Type B pancreatic cell (in vitro differentiated cells): ENCODE measurements around the gene CLCN1. TPM values are rescaled to one million over a fixed set of nuclear protein-coding genes. Genes with fewer than 3 reads are reported as not detected.

ENCODE experiments used
- DNase-seq: peaks from one replicate; pipeline ENCODE4 v3.0.0; 2021; ENCODE audit warnings: mixed read lengths; ENCODE audit not compliant: unreplicated experiment; ENCODE audit errors: extremely low spot score
- H3K27ac Mint-ChIP-seq: 2 replicates; pipeline ENCODE4 v1.8.0; 2021; ENCODE audit warnings: mild to moderate bottlenecking, mixed read lengths
- H3K27me3 Mint-ChIP-seq: 2 replicates; pipeline ENCODE4 v1.8.0; 2021; ENCODE audit warnings: mixed read lengths
- H3K36me3 Mint-ChIP-seq: 2 replicates; pipeline ENCODE4 v1.8.0; 2021; ENCODE audit warnings: mixed read lengths
- H3K4me1 Mint-ChIP-seq: one replicate; pipeline ENCODE4 v1.8.0; 2021; ENCODE audit warnings: mixed read lengths; ENCODE audit not compliant: unreplicated experiment
- H3K4me3 Mint-ChIP-seq: 2 replicates; pipeline ENCODE4 v1.8.0; 2021; ENCODE audit warnings: mild to moderate bottlenecking, mixed read lengths
- H3K9me3 Mint-ChIP-seq: 2 replicates; pipeline ENCODE4 v1.8.0; 2021; ENCODE audit warnings: mixed read lengths
- total RNA-seq: library from RNA; stranded (reverse); gene quantifications from 2 replicates; pipeline ENCODE4 v1.2.1, GENCODE V29; 2021; ENCODE audit warnings: low replicate concordance
- TF ChIP-seq, protein P1 (sequence below): fragments of 200-600 bp; sonication (generic); conservative IDR thresholded peaks from 2 replicates; pipeline ENCODE4 v1.5.0; 2021; ENCODE audit warnings: antibody characterized with exemption, mild to moderate bottlenecking

CLCN1 gene
- total RNA-seq, 1 donor from 2014 or later: 0.22 TPM

- Mint-ChIP-seq H3K36me3 (no peaks in the 10 kb centered on the region), H3K4me3 (no peak overlapping the region), H3K27me3 (peaks cover 6% of the 10 kb centered on the region), H3K9me3 (no peaks in the 10 kb centered on the region), H3K4me1 (peaks cover 23% of the 10 kb centered on the region), H3K27ac (no peak overlapping the region)
- DNase-seq: no peak
- TF ChIP-seq, protein P1, sequence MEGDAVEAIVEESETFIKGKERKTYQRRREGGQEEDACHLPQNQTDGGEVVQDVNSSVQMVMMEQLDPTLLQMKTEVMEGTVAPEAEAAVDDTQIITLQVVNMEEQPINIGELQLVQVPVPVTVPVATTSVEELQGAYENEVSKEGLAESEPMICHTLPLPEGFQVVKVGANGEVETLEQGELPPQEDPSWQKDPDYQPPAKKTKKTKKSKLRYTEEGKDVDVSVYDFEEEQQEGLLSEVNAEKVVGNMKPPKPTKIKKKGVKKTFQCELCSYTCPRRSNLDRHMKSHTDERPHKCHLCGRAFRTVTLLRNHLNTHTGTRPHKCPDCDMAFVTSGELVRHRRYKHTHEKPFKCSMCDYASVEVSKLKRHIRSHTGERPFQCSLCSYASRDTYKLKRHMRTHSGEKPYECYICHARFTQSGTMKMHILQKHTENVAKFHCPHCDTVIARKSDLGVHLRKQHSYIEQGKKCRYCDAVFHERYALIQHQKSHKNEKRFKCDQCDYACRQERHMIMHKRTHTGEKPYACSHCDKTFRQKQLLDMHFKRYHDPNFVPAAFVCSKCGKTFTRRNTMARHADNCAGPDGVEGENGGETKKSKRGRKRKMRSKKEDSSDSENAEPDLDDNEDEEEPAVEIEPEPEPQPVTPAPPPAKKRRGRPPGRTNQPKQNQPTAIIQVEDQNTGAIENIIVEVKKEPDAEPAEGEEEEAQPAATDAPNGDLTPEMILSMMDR: no peak
Observed at GRCh38 chr7:143376396-143376795, 60.5 kb downstream of the CLCN1 start.

- Mint-ChIP-seq H3K4me3 (peak overlapping the region; percentile 89), H3K4me1 (peaks cover 19% of the 10 kb centered on the region), H3K27ac (peak overlapping the region; percentile 87), H3K9me3 (no peaks in the 10 kb centered on the region), H3K27me3 (no peaks in the 10 kb centered on the region), H3K36me3 (no peaks in the 10 kb centered on the region)
- DNase-seq: no peak
- TF ChIP-seq, protein P1: no peak
Observed at GRCh38 chr7:143379611-143380259, 63.8 kb downstream of the CLCN1 start.

DNA sequence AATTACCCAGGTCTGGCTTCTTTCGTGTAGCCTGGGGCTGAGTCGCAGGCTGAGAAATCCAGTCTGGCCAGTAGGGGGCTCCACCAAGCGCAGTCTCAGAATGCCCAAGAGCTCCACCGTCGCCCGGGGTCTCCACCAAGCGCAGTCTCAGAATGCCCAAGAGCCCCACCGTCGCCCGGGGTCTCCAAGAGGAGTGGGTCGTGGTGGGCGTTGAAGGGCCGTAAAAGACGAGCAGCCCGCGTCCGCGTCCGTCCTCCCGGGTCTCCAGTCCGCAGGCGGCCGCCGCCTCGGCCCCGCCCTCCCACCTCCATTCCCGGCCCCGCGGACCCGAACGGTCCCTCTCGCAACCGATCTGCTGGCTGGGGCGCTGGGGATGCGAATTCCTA, 64.3 kb downstream of the CLCN1 start:
- peaks cover 19% of the 10 kb centered on the region for H3K4me1 Mint-ChIP-seq
- no peaks in the 10 kb centered on the region for H3K27me3 Mint-ChIP-seq
- H3K27ac Mint-ChIP-seq: peak overlapping the region; percentile 87
- peak overlapping the region; percentile 89 for H3K4me3 Mint-ChIP-seq
- TF ChIP-seq, protein P1: peak; percentile 94
- no peaks in the 10 kb centered on the region for H3K9me3 Mint-ChIP-seq
- H3K36me3 Mint-ChIP-seq: no peaks in the 10 kb centered on the region
- DNase-seq: peak; percentile 90

DNA sequence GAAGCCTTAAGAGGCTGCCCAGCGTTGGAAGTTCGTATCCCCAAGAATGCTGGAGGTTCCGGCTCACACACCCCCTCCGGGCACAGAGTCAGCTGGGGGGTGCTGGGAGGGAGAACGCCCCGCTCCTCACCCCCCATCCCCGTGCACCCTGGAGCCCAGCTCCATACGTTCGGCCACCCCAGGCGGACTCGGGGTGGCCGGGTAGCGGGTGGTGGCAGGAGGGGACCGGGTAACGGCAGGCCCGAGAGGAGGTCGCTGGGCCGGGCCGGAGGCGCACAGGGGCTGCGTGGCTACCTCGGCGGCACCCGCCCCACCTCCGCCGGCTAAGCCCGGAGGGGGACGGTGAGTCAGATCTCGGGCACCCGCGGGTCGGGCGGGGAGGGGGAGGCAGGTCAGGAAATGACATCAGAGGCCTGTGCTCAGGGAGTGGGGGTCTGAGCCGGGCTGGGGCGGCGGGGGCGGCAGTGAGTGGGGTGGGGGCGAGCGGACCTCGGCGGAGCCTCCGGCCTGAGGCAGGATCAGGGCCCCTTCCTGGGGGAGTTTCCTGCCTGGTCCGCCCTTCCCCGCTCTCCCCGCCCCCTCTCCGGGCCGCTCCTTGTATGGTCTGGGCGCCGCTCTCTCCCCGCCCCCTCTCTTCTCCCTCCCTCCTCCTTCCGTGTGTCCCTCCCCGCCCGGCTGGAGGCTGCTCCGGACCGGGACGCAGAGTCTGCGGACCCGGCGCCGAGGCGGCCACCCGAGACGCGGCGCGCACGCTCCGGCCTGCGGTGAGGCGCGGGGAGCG, 64.9 kb downstream of the CLCN1 start, which contains the start of gene ZYX:
Gene ZYX, plus strand, starts transcription at position 700 of the 781 bp plus-strand sequence. CDS start 227 bp downstream, outside the sequence.
- DNase-seq: peak; percentile 87
- H3K27ac Mint-ChIP-seq: peak within 1 kb of the TSS; percentile 87
- TF ChIP-seq, protein P1: no peak
- H3K27me3 Mint-ChIP-seq: no peaks in the 10 kb centered on the region
- H3K4me3 Mint-ChIP-seq: peak within 1 kb of the TSS; percentile 89
- H3K4me1 Mint-ChIP-seq: peaks cover 19% of the 10 kb centered on the region
- no peaks in the 10 kb centered on the region for H3K9me3 Mint-ChIP-seq
- no peaks in the 10 kb centered on the region for H3K36me3 Mint-ChIP-seq

- Mint-ChIP-seq H3K4me1 (peaks cover 19% of the 10 kb centered on the region), H3K9me3 (no peaks in the 10 kb centered on the region), H3K27me3 (no peaks in the 10 kb centered on the region), H3K4me3 (peak overlapping the region; percentile 82), H3K27ac (no peak overlapping the region), H3K36me3 (no peaks in the 10 kb centered on the region)
- DNase-seq: no peak
- TF ChIP-seq, protein P1: no peak
Observed at GRCh38 chr7:143381427-143382125, 65.7 kb downstream of the CLCN1 start.
